Kidney (tissue), 14 donors: Measurements from ENCODE around the gene E2F1. TPM values are rescaled to one million over a fixed set of nuclear protein-coding genes. Genes with fewer than 3 reads are reported as not detected.
"Not testable (repeated sequence)": the region's sequence is repeated elsewhere in the genome, so short reads cannot be mapped to it uniquely, and the experiment has no call there.

ENCODE experiments used
- DNase-seq, 5 donors: peaks; one replicate each; pipeline ENCODE4 v3.0.0-alpha.2; 2013 to 2020
- FAIRE-seq: peaks from 2 replicates; lab custom pipeline; 2012; peaks lifted over from hg19 to GRCh38; lab: Jason Lieb, UNC
- H3K27ac ChIP-seq, 2 donors: one replicate each; pipeline ENCODE4 v1.7.0; 2013; ENCODE audit warnings: low read depth in 2 of 2, low read length in 2 of 2, inconsistent platforms in 1 of 2
- H3K27me3 ChIP-seq: one replicate; pipeline ENCODE4 v1.7.1; 2013; ENCODE audit warnings: low read length, inconsistent platforms; ENCODE audit not compliant: control insufficient read depth, insufficient read depth
- H3K36me3 ChIP-seq, 3 donors: one replicate each; pipeline versions ENCODE4 v1.7.0 to v1.7.1; 2013; ENCODE audit warnings: low read length in 3 of 3, control low read depth in 1 of 3, inconsistent platforms in 1 of 3; ENCODE audit not compliant: insufficient read depth in 3 of 3, control insufficient read depth in 2 of 3
- H3K4me1 ChIP-seq, 3 donors: one replicate each; pipeline versions ENCODE4 v1.7.0 to v1.7.1; 2013; ENCODE audit warnings: low read length in 3 of 3, inconsistent platforms in 1 of 3, low read depth in 1 of 3; ENCODE audit not compliant: control insufficient read depth in 2 of 3, insufficient read depth in 2 of 3
- H3K4me3 ChIP-seq, 3 donors: one replicate each; pipeline versions ENCODE4 v1.7.0 to v1.8.1; 2013; ENCODE audit warnings: low read length in 3 of 3, control low read depth in 1 of 3, inconsistent platforms in 1 of 3
- H3K9ac ChIP-seq, 3 donors: one replicate each; pipeline versions ENCODE4 v1.7.0 to v1.7.1; 2013; ENCODE audit warnings: low read length in 3 of 3, control low read depth in 1 of 3, inconsistent platforms in 1 of 3
- H3K9me3 ChIP-seq, 3 donors: one replicate each; pipeline versions ENCODE4 v1.7.0 to v1.7.1; 2013; ENCODE audit warnings: low read length in 3 of 3, control low read depth in 1 of 3, inconsistent platforms in 1 of 3; ENCODE audit not compliant: control insufficient read depth in 2 of 3, insufficient read depth in 1 of 3
- intact Hi-C: fragments of 100-400 bp; cut with DNase I; formaldehyde crosslinking; loops from one replicate; pipeline ENCODE4 v1.11.1; 2022
- polyA plus RNA-seq: library from polyadenylated mRNA; stranded (reverse); fragments of 350-450 nt; fragmentation: Illumina TruSeq; extraction: RNeasy Lipid Tissue Mini Kit (QIAGEN cat#74804); gene quantifications from one replicate; pipeline ENCODE4 v1.2.3, GENCODE V29; 2014; ENCODE audit warnings: low read depth, low replicate concordance; ENCODE audit not compliant: insufficient read depth
- total RNA-seq: library from RNA; stranded (reverse); fragmentation: NEBNext Ultra II Directional; extraction: Animal tissue kit (Norgen Biotek cat#: 25700); gene quantifications from one replicate; pipeline ENCODE4 v1.2.1, GENCODE V29; 2021
- TF ChIP-seq, protein P1 (sequence below): IDR thresholded peaks from 3 replicates; pipeline ENCODE4 v1.5.1; 2012; ENCODE audit warnings: mild to moderate bottlenecking, moderate library complexity, borderline replicate concordance; ENCODE audit not compliant: insufficient read depth; ENCODE audit errors: extremely low read depth
- donor health status: control.
- donor health status: control.
- donor health status: control.
- donor health status: control.
- donor health status: control.
- donor health status: DM: yes; HTN: yes; CAD: no.
- donor health status: Normal renal cell carcinoma (clear cell type).

E2F1 gene
- total and polyA plus RNA-seq, 2 donors from 2014 or later = 0.90 to 1.5 TPM

DNA sequence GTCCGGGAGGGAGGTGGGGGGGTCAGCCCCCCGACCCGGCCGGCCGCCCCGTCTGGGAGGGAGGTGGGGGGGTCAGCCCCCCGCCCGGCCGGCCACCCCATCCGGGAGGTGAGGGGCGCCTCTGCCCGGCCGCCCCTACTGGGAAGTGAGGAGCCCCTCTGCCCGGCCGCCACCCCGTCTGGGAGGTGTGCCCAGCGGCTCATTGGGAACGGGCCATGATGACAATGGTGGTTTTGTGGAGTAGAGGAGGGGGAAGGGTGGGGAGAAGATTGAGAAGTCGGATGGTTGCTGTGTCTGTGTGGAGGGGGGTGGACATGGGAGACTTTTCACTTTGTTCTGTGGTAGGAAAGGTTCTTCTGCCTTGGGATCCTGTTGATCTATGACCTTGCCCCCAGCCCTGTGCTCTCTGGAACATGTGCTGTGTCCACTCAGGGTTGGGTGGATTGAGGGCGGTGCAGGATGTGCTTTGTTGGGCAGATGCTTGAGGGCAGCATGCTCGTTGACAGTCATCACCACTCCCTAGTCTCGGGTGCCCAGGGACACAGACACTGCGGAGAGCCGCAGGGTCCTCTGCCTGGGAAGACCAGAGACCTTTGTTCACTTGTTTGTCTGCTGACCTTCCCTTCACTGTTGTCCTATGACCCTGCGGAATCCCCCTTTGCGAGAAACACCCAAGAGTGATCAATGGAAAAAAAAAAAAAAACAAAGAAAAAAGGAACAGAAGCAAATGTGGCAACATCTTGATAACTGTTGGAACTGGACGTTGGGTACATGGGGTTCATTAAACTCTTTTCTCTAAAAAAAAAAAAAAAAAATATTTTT lies 15.7 kb upstream of the E2F1 start:
- Histone ChIP-seq H3K4me3 (no peak overlapping the region), H3K27ac (no peak overlapping the region), H3K4me1 (no peaks in the 10 kb centered on the region), H3K27me3 (no peaks in the 10 kb centered on the region), H3K36me3 (peaks cover 0 to 2% (median 0%) of the 10 kb centered on the region in 3 donors), H3K9ac (no peak overlapping the region), H3K9me3 (no peaks in the 10 kb centered on the region)
- intact Hi-C loops = no loop called here
- TF ChIP-seq, protein P1, sequence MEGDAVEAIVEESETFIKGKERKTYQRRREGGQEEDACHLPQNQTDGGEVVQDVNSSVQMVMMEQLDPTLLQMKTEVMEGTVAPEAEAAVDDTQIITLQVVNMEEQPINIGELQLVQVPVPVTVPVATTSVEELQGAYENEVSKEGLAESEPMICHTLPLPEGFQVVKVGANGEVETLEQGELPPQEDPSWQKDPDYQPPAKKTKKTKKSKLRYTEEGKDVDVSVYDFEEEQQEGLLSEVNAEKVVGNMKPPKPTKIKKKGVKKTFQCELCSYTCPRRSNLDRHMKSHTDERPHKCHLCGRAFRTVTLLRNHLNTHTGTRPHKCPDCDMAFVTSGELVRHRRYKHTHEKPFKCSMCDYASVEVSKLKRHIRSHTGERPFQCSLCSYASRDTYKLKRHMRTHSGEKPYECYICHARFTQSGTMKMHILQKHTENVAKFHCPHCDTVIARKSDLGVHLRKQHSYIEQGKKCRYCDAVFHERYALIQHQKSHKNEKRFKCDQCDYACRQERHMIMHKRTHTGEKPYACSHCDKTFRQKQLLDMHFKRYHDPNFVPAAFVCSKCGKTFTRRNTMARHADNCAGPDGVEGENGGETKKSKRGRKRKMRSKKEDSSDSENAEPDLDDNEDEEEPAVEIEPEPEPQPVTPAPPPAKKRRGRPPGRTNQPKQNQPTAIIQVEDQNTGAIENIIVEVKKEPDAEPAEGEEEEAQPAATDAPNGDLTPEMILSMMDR = no peak
- DNase-seq = no peak
- FAIRE-seq = no peak

DNA sequence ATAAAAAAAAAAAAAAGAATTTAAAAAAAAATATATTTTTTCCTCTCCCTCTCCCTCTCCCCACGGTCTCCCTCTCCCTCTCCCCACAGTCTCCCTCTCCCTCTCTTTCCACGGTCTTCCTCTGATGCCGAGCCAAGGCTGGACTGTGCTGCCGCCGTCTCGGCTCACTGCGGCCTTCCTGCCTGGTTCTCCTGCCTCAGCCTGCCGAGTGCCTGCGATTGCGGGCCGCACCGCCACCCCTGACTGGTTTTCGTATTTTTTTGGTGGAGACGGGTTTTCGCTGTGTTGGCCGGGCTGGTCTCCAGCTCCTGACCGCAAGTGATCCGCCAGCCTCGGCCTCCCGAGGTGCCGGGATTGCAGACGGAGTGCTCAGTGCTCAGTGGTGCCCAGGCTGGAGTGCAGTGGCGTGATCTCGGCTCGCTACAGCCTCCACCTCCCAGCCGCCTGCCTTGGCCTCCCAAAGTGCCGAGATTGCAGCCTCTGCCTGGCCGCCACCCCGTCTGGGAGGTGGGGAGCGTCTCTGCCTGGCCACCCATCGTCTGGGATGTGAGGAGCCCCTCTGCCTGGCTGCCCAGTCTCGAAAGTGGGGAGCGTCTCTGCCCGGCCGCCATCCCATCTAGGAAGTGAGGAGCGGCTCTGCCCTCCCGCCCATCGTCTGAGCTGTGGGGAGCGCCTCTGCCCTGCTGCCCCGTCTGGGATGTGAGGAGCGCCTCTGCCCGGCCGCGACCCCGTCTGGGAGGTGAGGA lies 14.7 kb upstream of the E2F1 start:
- H3K27me3 ChIP-seq, H3K9me3 ChIP-seq, H3K27ac ChIP-seq, DNase-seq, H3K4me1 ChIP-seq, H3K4me3 ChIP-seq, H3K36me3 ChIP-seq, FAIRE-seq, intact Hi-C loops, H3K9ac ChIP-seq: not testable (repeated sequence)

DNA sequence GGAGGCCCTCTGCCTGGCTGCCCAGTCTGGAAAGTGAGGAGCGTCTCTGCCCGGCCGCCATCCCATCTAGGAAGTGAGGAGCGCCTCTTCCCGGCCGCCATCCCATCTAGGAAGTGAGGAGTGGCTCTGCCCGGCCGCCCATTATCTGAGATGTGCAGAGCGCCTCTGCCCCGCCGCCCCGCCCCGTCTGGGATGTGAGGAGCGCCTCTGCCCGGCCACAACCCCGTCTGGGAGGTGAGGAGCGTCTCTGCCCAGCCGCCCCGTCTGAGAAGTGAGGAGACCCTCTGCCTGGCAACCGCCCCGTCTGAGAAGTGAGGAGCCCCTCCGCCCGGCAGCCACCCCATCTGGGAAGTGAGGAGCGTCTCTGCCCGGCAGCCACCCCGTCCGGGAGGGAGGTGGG lies 12.8 kb upstream of the E2F1 start:
- H3K27me3 ChIP-seq, intact Hi-C loops, FAIRE-seq, H3K4me3 ChIP-seq, H3K4me1 ChIP-seq, H3K9ac ChIP-seq, H3K9me3 ChIP-seq, H3K27ac ChIP-seq, DNase-seq, H3K36me3 ChIP-seq: not testable (repeated sequence)

DNA sequence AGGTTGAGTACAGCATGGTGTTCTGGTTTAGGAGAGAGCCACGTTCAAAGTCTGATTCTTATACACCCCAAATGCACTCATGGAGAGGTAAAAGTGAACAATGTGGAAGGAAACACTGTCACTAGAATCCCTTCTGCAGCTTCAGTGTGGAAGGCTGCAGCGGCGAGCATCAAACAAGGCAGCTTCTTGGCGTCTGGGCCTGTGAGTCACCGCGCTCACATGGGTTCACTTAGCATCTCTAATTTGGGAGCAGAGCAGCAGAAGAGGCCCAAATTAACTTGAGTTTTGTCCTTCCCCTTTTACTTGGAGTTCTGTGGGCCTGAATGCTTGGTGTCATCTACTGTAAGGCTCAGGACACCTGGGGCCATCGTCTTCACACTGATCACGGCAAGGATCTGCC lies 10.9 kb upstream of the E2F1 start:
- Histone ChIP-seq H3K9me3 (no peaks in the 10 kb centered on the region), H3K4me3 (no peak overlapping the region), H3K4me1 (no peaks in the 10 kb centered on the region), H3K27ac (no peak overlapping the region), H3K36me3 (no peaks in the 10 kb centered on the region), H3K9ac (no peak overlapping the region), H3K27me3 (no peaks in the 10 kb centered on the region)
- intact Hi-C loops = no loop called here
- TF ChIP-seq, protein P1 = no peak
- FAIRE-seq (no peak), DNase-seq (no peak)
